Smooth muscle cell of the brain vasculature (primary cell): ENCODE measurements around the gene RFC3.

Source experiments
- DNase-seq: peaks from one replicate; pipeline ENCODE4 v3.0.0-alpha.2; 2012; ENCODE audit warnings: low read depth, low spot score

Gene RFC3

DNA sequence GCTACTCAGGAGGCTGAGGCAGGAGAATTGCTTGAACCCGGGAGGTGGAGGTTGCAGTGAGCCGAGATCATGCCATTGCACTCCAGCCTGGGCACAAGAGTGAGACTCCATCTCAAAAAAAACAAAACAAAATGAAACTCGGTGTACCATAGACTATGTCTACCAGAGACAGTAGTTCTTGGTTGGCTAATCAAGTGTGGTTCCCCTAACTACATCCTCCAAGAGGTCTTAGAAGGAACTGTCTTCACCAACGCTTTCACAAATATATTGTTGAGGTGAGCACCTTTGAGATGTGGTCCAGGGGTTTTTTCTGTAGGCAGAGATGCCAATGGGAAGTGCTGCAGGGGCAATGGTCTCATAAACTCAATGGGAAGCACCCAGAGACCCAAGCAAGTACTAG is 48.0 kb downstream of the RFC3 start:
- no peak for DNase-seq

GRCh38 chr13:33867472-33867871 is 49.5 kb downstream of the RFC3 start:
- DNase-seq, result no peak

DNA sequence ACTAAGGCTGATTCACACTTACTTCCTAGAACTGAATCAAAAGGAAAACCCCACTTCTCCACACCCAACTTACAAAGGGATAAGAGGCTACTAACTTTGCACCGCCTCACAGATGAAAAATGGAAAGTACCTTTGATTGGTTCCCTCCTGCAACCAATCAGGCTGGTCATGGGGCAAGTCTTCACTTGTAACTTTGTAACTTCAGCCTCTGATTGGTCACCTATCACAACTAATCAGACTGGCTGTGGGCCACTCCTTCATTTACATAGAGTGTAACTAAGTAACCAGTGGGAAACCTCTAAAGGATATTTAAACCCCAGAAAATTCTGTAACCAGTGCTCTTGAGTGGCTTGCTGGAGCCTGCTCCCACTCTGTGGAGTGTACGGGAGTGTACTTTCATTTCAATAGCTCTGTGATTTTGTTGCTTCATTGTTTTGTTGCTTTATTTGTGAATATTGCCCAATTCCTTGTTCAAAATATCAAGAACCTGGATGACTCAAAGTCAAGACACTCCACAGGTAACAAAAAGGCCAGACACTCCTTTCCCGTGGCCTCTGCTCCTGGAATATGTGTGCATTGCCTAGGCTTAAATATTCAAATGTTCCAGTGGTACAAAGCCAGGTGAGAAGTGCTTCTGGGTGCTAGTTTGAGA is 50.5 kb downstream of the RFC3 start:
- no peak for DNase-seq

- no peak for DNase-seq
These were observed 51.1 kb downstream of the RFC3 start for GRCh38 chr13:33869005-33869404.

DNA sequence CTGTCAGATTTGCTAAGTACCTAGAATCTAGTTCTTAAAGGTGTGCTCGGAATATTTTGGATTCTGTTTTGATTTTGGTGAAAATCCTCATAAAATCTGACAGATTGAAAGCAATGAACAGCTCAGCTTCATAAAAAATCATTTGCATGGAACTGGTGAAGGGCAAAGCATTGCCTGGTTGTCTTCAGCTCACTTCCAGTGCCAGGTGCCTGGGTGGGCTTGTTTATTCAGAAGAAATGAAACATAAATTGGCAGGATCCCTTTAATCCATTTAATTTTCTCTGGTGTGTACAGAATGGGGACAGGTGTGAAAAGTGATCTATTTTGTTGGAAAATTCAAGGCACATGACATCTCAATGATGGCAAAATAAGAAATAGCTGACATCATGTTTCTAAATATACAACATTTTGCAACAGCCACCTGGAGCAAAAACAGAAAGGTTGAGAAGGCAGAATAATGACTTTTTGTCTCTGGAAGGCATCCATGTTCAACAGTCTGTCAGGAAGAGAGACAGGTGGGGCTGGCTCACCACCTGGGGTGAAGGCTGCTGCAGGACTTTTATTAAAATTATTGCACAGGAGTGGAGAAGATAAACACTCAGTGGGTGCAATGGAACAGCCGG is 52.2 kb downstream of the RFC3 start:
- no peak for DNase-seq

DNA sequence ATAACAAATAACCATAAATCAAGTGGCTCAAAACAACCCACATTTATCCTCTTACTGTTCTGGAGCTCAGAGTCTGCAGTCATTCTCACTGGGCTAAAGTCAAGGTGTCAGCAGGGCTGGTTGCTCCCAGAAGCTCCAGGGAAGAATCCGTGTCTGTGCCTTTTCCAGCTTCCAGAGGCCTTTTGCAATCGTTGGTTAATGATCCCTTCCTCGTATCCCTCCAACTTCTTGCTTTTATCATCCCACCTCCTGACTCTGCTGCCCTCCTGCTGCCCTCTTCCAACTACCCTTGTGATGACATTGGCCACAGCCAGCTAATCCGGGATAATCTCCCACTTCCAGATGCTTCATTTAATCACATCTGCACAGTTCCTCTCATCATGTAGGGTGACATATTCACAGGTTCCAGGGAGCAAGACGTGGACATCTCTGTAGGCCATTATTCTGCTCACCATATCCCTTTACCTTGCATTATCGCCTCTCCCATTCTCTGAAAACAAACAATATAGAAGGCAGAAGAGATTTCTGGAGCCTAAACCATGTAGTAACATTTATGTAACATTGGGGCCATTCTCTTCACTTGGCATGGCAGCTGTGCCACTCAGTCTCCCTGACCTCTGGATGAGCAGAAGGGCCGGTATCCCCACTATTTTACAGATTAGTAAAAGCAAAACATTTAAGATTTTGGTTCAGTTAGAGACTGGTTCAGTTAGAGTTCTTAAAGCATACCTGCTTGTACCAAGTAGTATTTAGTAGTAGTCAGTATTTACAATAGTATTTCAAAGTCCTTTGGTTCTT is 53.5 kb downstream of the RFC3 start:
- no peak for DNase-seq

DNA sequence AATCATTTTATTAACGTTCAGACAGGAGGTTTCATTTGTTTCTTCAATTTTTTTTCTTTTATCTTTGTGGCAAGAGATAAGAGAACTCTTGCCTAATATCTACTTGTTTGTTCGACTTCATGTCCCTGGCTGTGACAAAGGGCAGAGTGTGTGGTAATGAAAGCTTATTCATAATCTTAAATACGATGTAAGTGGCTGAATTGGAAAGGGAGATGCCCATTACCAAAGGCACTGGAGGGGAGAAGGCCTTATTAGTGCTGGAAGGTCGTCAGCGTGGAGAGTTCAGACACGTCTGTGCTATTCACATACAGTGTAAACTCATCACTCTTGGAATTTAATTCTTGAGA is 54.0 kb downstream of the RFC3 start:
- no peak for DNase-seq

- no peak for DNase-seq
These were observed 55.4 kb downstream of the RFC3 start for GRCh38 chr13:33873251-33873908.

- DNase-seq, result no peak
These were observed 56.9 kb downstream of the RFC3 start for GRCh38 chr13:33874871-33875270.

DNA sequence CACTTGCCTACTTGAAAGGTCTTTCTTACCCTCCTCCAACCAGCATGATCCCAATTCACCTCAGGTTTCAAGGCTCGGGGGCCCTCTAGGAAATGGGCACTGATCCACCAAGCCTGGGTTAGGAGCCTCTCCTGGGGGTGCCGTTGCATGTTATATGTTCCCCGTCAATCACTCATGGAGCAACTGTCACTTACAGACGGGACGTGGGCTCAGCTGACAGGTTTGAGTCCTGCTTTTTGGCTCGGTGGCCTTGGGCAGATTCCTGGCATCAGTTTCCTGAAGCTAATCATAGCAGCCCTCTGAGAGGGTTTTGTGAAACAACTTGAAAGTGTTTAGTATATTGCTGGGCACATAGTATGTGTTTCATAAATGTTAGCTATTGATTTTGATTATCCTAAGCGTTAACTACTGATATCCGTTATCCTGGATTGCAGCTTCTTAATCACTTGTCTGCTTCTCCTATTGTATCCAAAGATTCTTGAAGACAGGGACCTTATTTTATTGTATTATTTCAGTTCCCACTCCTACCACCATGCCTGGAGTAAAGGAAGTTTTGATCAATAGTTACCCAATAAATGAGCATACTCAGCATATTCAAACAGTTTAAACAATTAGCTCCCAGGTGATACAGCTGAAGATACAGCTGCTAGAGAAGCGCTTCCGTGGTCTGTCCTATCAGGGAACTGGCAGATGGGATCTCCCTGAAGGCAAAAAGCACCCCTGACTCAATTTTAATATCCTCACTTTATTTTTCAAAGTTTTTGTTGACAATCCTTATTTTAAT is 57.9 kb downstream of the RFC3 start:
- no peak for DNase-seq

DNA sequence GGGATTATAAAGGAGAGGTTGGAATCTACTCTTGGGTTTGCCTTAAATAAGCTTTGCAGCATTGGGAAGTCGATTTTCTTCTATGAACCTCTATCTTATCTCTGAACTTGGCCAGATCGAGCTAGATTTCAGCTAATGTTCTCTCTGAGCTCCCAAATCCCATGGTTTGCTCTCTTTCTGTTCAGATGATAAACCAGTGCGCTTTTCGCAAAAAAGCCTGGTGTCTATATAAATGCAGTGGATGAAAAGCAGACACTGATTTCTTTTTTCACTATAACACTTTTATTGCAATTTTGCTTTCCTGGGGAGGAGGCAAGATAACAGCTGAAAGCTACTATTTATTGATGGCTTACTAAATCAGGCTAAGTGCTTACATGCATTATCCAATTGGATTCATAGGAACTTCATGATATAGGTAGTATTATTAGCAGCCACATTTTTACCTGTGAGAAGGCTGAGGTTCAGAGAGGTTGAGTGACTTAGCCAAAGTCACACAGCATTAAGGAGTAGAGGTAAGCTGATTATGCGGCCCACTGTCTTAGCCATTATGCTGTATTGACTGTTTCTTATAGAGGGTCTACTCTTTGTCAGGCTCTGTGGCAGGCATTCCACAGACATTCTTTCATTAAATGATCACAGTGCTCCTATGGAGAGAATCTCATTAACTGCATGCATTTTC is 58.9 kb downstream of the RFC3 start:
- no peak for DNase-seq

- DNase-seq, result no peak
These were observed 61.2 kb downstream of the RFC3 start for GRCh38 chr13:33879118-33879517.

GRCh38 chr13:33882804-33883203 is 64.9 kb downstream of the RFC3 start:
- DNase-seq, result no peak

DNA sequence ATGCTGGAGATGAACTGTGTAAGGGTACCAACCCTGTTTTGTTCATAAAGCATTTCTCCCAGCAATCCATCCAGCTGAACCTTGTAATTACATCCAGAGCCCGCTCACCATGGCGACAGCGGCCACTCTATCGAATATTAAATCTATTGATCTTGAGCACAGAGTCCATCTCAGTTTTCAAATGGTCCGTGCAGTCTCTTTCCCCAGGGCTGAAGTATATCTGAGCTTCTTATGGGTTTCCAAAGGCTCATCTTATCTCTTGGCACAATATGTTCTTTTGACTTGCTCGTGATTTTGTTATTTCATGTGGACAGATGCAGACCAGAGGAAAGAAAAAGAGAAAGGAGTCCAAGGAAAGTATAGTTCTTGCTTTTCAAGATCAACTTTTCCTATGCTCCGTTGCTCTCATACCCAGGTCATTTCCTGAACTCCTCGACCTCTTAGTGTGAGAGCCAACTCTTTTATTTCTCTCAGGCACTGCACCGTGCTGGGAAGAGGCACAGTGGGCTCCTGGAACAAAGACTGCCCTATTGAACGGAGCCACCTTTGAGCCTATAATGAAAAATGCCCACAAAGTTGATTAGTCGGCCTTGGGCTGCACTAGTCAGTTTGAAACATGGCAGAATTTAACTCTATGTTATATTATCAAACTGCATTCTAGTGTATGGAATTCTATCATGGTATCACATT is 66.7 kb downstream of the RFC3 start:
- no peak for DNase-seq
